Loucy (cell line): ENCODE results near the gene EXOSC3.
"Not testable (repeated sequence)": the region's sequence is repeated elsewhere in the genome, so short reads cannot be mapped to it uniquely, and the experiment has no call there.

Experiments used
- H2AFZ ChIP-seq: fragments of 200-600 bp; sonication (generic); 2 replicates; pipeline ENCODE4 v1.6.0; 2016; ENCODE audit warnings: antibody characterized with exemption, mild to moderate bottlenecking, low read length, moderate library complexity
- H3F3A ChIP-seq: fragments of 200-600 bp; 2 replicates; pipeline ENCODE4 v1.6.0; 2016; ENCODE audit warnings: antibody characterized with exemption, low read depth, mild to moderate bottlenecking
- H3K27me3 ChIP-seq: fragments of 200-600 bp; sonication (generic); 2 replicates; pipeline ENCODE4 v1.6.1; 2014; ENCODE audit warnings: low read length, mild to moderate bottlenecking; ENCODE audit not compliant: insufficient read depth, poor library complexity, severe bottlenecking
- H3K36me3 ChIP-seq: fragments of 200-600 bp; sonication (generic); 2 replicates; pipeline ENCODE4 v1.6.1; 2016; ENCODE audit warnings: low read length; ENCODE audit not compliant: insufficient read depth
- H3K4me1 ChIP-seq: fragments of 200-600 bp; sonication (generic); 2 replicates; pipeline ENCODE4 v1.5.1; 2014; ENCODE audit warnings: low read length, mild to moderate bottlenecking; ENCODE audit not compliant: insufficient read depth, poor library complexity, severe bottlenecking
- H3K4me2 ChIP-seq: fragments of 200-600 bp; sonication (generic); 2 replicates; pipeline ENCODE4 v1.6.0; 2014; ENCODE audit warnings: antibody characterized with exemption, low read length, low read depth, mild to moderate bottlenecking; ENCODE audit not compliant: poor library complexity, severe bottlenecking
- H3K4me3 ChIP-seq: fragments of 200-600 bp; sonication (generic); 2 replicates; pipeline ENCODE4 v1.5.1; 2014; ENCODE audit warnings: low read length, mild to moderate bottlenecking, mixed read lengths; ENCODE audit not compliant: poor library complexity, severe bottlenecking
- H3K79me2 ChIP-seq: fragments of 200-600 bp; sonication (generic); 2 replicates; pipeline ENCODE4 v1.6.1; 2014; ENCODE audit warnings: low read length; ENCODE audit not compliant: insufficient read depth
- H3K9ac ChIP-seq: fragments of 200-600 bp; sonication (generic); 2 replicates; pipeline ENCODE4 v1.6.0; 2014; ENCODE audit warnings: mild to moderate bottlenecking, low read depth, low read length, moderate library complexity; ENCODE audit not compliant: poor library complexity, severe bottlenecking
- H3K9me2 ChIP-seq: fragments of 200-600 bp; sonication (generic); replicated peaks from 2 replicates; pipeline ENCODE4 v1.6.1; 2016; ENCODE audit warnings: low read depth, low read length, mixed read lengths
- H3K9me3 ChIP-seq: fragments of 200-600 bp; sonication (generic); 2 replicates; pipeline ENCODE4 v1.6.1; 2014; ENCODE audit warnings: mild to moderate bottlenecking, antibody characterized with exemption, low read length, low read depth; ENCODE audit not compliant: insufficient read depth
- H4K20me1 ChIP-seq: fragments of 200-600 bp; sonication (generic); 2 replicates; pipeline ENCODE4 v1.6.0; 2014; ENCODE audit warnings: antibody characterized with exemption, low read length, mild to moderate bottlenecking; ENCODE audit not compliant: insufficient read depth, poor library complexity, severe bottlenecking
- EZH2phosphoT487 ChIP-seq: fragments of 200-600 bp; IDR thresholded peaks from 2 replicates; pipeline ENCODE4 v1.6.1; 2018; ENCODE audit warnings: antibody characterized with exemption, mild to moderate bottlenecking, moderate library complexity, borderline replicate concordance
- TF ChIP-seq, protein P1 (sequence below): fragments of 200-600 bp; sonication (generic); conservative IDR thresholded peaks from 2 replicates; pipeline ENCODE4 v1.5.1; 2014; ENCODE audit warnings: mild to moderate bottlenecking, antibody characterized with exemption, low read length

The EXOSC3 gene

DNA sequence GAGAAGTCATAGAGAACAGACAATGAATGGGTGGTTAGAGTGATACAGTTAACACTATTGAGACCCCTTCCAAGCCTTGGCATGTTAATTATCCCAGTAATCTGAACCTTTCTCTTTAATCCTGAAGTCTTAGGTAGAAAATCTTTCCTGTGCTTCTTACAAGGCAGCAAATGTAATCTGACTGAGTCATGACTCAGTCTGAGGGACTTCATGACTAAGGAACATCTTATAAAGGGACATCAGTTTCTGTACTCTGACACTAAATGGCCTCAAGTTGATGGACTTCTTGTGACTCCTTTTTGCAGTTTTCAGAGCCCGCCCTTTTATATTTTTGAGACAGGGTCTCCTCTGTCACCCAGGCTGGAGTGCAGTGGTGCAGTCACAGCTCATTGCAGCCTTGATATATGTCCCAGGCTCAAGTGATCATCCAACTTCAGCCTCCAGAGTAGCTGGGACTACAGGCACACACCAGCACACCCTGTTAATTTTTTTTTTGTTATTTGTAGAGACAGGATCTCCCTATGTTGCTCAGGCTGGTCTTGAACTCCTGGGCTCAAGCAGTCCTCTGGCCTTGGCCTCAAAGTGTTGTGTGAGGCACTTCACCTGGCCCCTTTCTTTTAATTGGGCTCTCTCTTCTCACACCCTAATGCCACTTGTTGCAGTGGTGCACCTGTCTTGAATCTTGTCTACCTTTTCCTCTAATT, 9.5 kb downstream of the EXOSC3 start:
- H4K20me1 ChIP-seq: peaks cover 15% of the 10 kb centered on the region
- peaks cover 34% of the 10 kb centered on the region; the same call in 1 of the 2 replicates for H3K36me3 ChIP-seq
- no peak overlapping the region for H3K9ac ChIP-seq
- H3K4me2 ChIP-seq: no peak overlapping the region
- H3K4me3 ChIP-seq: no peak overlapping the region
- TF ChIP-seq, protein P1, sequence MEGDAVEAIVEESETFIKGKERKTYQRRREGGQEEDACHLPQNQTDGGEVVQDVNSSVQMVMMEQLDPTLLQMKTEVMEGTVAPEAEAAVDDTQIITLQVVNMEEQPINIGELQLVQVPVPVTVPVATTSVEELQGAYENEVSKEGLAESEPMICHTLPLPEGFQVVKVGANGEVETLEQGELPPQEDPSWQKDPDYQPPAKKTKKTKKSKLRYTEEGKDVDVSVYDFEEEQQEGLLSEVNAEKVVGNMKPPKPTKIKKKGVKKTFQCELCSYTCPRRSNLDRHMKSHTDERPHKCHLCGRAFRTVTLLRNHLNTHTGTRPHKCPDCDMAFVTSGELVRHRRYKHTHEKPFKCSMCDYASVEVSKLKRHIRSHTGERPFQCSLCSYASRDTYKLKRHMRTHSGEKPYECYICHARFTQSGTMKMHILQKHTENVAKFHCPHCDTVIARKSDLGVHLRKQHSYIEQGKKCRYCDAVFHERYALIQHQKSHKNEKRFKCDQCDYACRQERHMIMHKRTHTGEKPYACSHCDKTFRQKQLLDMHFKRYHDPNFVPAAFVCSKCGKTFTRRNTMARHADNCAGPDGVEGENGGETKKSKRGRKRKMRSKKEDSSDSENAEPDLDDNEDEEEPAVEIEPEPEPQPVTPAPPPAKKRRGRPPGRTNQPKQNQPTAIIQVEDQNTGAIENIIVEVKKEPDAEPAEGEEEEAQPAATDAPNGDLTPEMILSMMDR: no peak
- no peak for TF ChIP-seq EZH2phosphoT487
- no peak overlapping the region for H2AFZ ChIP-seq
- no peaks in the 10 kb centered on the region for H3K9me3 ChIP-seq
- no peaks in the 10 kb centered on the region; the same call in 1 of the 2 replicates for H3F3A ChIP-seq
- no peaks in the 10 kb centered on the region for H3K9me2 ChIP-seq
- peaks cover 7% of the 10 kb centered on the region for H3K4me1 ChIP-seq
- H3K27me3 ChIP-seq: no peaks in the 10 kb centered on the region
- peaks cover 15% of the 10 kb centered on the region; the same call in 1 of the 2 replicates for H3K79me2 ChIP-seq

DNA sequence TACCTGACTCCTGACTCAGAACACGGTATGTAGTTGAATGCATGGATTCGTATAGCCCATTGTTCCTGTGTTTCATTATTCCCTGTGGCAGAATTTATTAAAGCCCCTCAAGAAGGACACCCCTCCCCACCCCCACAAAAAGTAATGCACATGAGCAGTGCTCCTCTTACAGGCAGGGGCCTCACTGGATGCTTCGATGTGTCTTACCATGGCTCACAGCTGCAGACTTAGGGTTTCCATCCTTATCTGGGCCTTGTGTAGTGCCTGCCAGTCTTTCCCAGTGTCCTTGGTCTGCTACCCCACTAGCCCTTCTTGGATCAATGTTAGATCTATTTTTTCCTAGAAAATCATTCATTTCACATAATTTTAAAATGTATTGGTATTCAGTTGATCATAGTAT, 14.9 kb downstream of the EXOSC3 start:
- Histone ChIP-seq H3K4me3 (no peak overlapping the region), H3K79me2 (no peaks in the 10 kb centered on the region), H3K9me3 (no peaks in the 10 kb centered on the region), H3K27me3 (no peaks in the 10 kb centered on the region), H3K4me1 (no peaks in the 10 kb centered on the region), H3K4me2 (no peak overlapping the region), H2AFZ (no peak overlapping the region), H3K9ac (no peak overlapping the region), H3K36me3 (no peaks in the 10 kb centered on the region), H3K9me2 (no peaks in the 10 kb centered on the region), H3F3A (no peaks in the 10 kb centered on the region), H4K20me1 (no peaks in the 10 kb centered on the region)
- TF ChIP-seq EZH2phosphoT487: no peak
- TF ChIP-seq, protein P1: no peak

DNA sequence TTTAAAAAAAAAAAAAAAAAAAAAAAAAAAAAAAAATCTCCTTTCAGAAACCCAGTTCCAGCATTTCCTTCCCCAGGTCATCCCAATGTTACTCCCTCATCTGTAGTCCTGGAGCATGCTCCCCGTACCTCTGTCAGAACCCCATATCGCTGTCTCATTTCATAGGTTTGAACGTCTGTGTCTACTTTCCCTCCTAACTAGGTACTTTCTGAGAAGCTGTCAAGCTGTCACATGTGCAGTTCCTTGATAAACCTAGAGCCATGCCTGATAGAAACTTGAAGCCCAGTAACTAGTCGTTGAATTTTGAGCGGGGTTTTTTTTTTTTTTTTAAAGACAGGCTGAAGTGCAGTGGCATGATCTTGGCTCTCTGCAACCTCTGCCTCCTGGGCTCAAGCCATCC, 15.6 kb downstream of the EXOSC3 start:
- Histone ChIP-seq H3K79me2 (no peaks in the 10 kb centered on the region), H3K9me2 (no peaks in the 10 kb centered on the region), H3K36me3 (no peaks in the 10 kb centered on the region), H3K4me1 (no peaks in the 10 kb centered on the region), H3K9me3 (no peaks in the 10 kb centered on the region), H3K4me3 (no peak overlapping the region), H3K27me3 (no peaks in the 10 kb centered on the region), H2AFZ (no peak overlapping the region), H3F3A (no peaks in the 10 kb centered on the region), H3K4me2 (no peak overlapping the region), H4K20me1 (no peaks in the 10 kb centered on the region), H3K9ac (no peak overlapping the region)
- TF ChIP-seq, protein P1: no peak
- TF ChIP-seq EZH2phosphoT487: no peak

- not testable (repeated sequence) for H2AFZ ChIP-seq, H3K79me2 ChIP-seq, H3K9me3 ChIP-seq, H3K9ac ChIP-seq, H3K4me2 ChIP-seq, H3K9me2 ChIP-seq, H3F3A ChIP-seq, H3K4me3 ChIP-seq, H3K36me3 ChIP-seq, H3K4me1 ChIP-seq, H4K20me1 ChIP-seq, H3K27me3 ChIP-seq
Measured at GRCh38 chr9:37765263-37765662, 19.6 kb downstream of the EXOSC3 start.
